B cell (primary cell): ENCODE measurements around the gene SEC24C. TPM values are rescaled to one million over a fixed set of nuclear protein-coding genes. Genes with fewer than 3 reads are reported as not detected.
"Not testable (repeated sequence)": the region's sequence is repeated elsewhere in the genome, so short reads cannot be mapped to it uniquely, and the experiment has no call there.

ENCODE experiments used
- ATAC-seq: fragments of 200-7000 bp; cut with Tn5 transposase; one replicate; pipeline ENCODE4 v1.10.0; 2021; ENCODE audit warnings: low read depth, mild to moderate bottlenecking, moderate number of reproducible peaks, moderate library complexity
- CTCF ChIA-PET: fragments of 350-600 bp; sonication (Branson Sonifier 250); formaldehyde crosslinking; loops from one replicate; lab custom pipeline; 2021; ENCODE audit warnings: antibody characterized with exemption, inconsistent platforms; lab: Charles Lee
- POLR2A ChIA-PET: fragments of 350-600 bp; sonication (Branson Sonifier 250); formaldehyde crosslinking; loops from one replicate; lab custom pipeline; 2021; ENCODE audit warnings: antibody characterized with exemption; lab: Charles Lee
- DNase-seq: peaks from one replicate; pipeline ENCODE4 v3.0.0; 2013
- H2AFZ ChIP-seq: 2 replicates; pipeline ENCODE4 v1.6.1; 2012; ENCODE audit warnings: mild to moderate bottlenecking, low read depth, low read length; ENCODE audit not compliant: insufficient read depth, poor library complexity, severe bottlenecking
- H3K27ac ChIP-seq, 2 donors: 1 replicate in 1 of 2; 2 replicates in 1 of 2; pipeline ENCODE4 v1.5.1; 2012 to 2013; ENCODE audit warnings: low read length in 2 of 2, mild to moderate bottlenecking in 2 of 2, moderate library complexity in 1 of 2
- H3K27me3 ChIP-seq, 4 experiments: fragments of 200-600 bp in 1 of 4; sonication (generic) in 1 of 4; replicated peaks in 1 of 4; 1 replicate in 2 of 4; 2 replicates in 2 of 4; pipeline versions ENCODE4 v1.6.1 to v1.7.0; 2013 to 2016; ENCODE audit warnings: low read length in 3 of 4, mild to moderate bottlenecking in 2 of 4, mixed read lengths in 1 of 4, moderate library complexity in 1 of 4; ENCODE audit not compliant: insufficient read depth in 4 of 4, control insufficient read depth in 3 of 4; ENCODE audit errors: control extremely low read depth in 1 of 4
- H3K36me3 ChIP-seq, 2 experiments: replicated peaks in 1 of 2; 1 replicate in 1 of 2; 2 replicates in 1 of 2; pipeline versions ENCODE4 v1.6.1 to v1.7.1; 2013; ENCODE audit warnings: low read length in 1 of 2; ENCODE audit not compliant: insufficient read depth in 2 of 2, control insufficient read depth in 1 of 2; ENCODE audit errors: control extremely low read depth in 1 of 2, extremely low read depth in 1 of 2
- H3K4me1 ChIP-seq, 2 donors: fragments of 200-600 bp in 1 of 2; sonication (generic) in 1 of 2; 1 replicate in 1 of 2; 2 replicates in 1 of 2; pipeline versions ENCODE4 v1.5.1 to v1.6.1; 2013 to 2017; ENCODE audit warnings: low read length in 2 of 2; ENCODE audit not compliant: control insufficient read depth in 2 of 2, insufficient read depth in 2 of 2
- H3K4me2 ChIP-seq: replicated peaks from 2 replicates; pipeline ENCODE3; 2012; ENCODE audit warnings: mild to moderate bottlenecking, low read depth, low read length; ENCODE audit not compliant: poor library complexity, severe bottlenecking
- H3K4me3 ChIP-seq, 5 experiments: fragments of 200-600 bp in 1 of 5; sonication (generic) in 1 of 5; 1 replicate in 3 of 5; 2 replicates in 2 of 5; pipeline versions ENCODE4 v1.5.1 to v1.7.0; 2011 to 2016; ENCODE audit warnings: low read length in 4 of 5, mild to moderate bottlenecking in 4 of 5, low read depth in 2 of 5, control low read depth in 1 of 5, moderate library complexity in 1 of 5; ENCODE audit not compliant: insufficient read depth in 1 of 5; ENCODE audit errors: control extremely low read depth in 1 of 5, extremely low read depth in 1 of 5
- H3K79me2 ChIP-seq: fragments of 200-600 bp; sonication (generic); one replicate; pipeline ENCODE4 v1.6.0; 2016; ENCODE audit warnings: low read length; ENCODE audit not compliant: control insufficient read depth, insufficient read depth
- H3K9ac ChIP-seq: fragments of 200-600 bp; sonication (generic); 2 replicates; pipeline ENCODE4 v1.6.1; 2017; ENCODE audit warnings: mild to moderate bottlenecking, low read length, moderate library complexity
- H3K9me3 ChIP-seq, 3 donors: one replicate each; pipeline versions ENCODE4 v1.6.1 to v1.7.1; 2013; ENCODE audit warnings: low read length in 2 of 3; ENCODE audit not compliant: control insufficient read depth in 2 of 3, insufficient read depth in 1 of 3; ENCODE audit errors: control extremely low read depth in 1 of 3
- H4K20me1 ChIP-seq: 2 replicates; pipeline ENCODE4 v1.6.0; 2012; ENCODE audit warnings: mild to moderate bottlenecking, low read length; ENCODE audit not compliant: insufficient read depth, control insufficient read depth, poor library complexity, severe bottlenecking
- H3K27ac Mint-ChIP-seq: one replicate; pipeline ENCODE4 v1.8.0; 2021; ENCODE audit warnings: mixed read lengths
- H3K27me3 Mint-ChIP-seq: one replicate; pipeline ENCODE4 v1.8.0; 2021; ENCODE audit warnings: mixed read lengths
- H3K4me1 Mint-ChIP-seq: one replicate; pipeline ENCODE4 v1.8.0; 2021; ENCODE audit warnings: mixed read lengths
- H3K4me3 Mint-ChIP-seq: one replicate; pipeline ENCODE4 v1.8.0; 2021; ENCODE audit warnings: mixed read lengths
- H3K9me3 Mint-ChIP-seq: one replicate; pipeline ENCODE4 v1.8.0; 2022; ENCODE audit warnings: mixed read lengths; ENCODE audit not compliant: insufficient read depth
- EZH2 ChIP-seq: IDR thresholded peaks from 2 replicates; pipeline ENCODE4 v1.6.1; 2012; ENCODE audit warnings: borderline replicate concordance, low read depth, mild to moderate bottlenecking, moderate library complexity, low read length; ENCODE audit not compliant: insufficient read depth, poor library complexity, severe bottlenecking
- WGBS: methylation state at CpG from one replicate; pipeline ENCODE4 v1.1.5; 2013; ENCODE audit warnings: missing lambda C conversion rate; ENCODE audit not compliant: insufficient coverage; 5-methylcytosine and 5-hydroxymethylcytosine counted together
- intact Hi-C: fragments of 100-400 bp; cut with micrococcal nuclease; formaldehyde crosslinking; loops from one replicate; pipeline ENCODE4 v1.10.0; 2022
- polyA plus RNA-seq: library from polyadenylated mRNA; depleted of rRNA; stranded (reverse); fragments of >200 nt; gene quantifications from 2 replicates; pipeline ENCODE4 v1.2.3, GENCODE V29; 2012
- total RNA-seq, 2 donors: library from RNA; stranded (reverse); fragments of 120-200 nt in 1 of 2; gene quantifications; 1 replicate in 1 of 2; 2 replicates in 1 of 2; pipeline versions ENCODE4 v1.2.3 to v1.2.4, GENCODE V29; 2013 to 2022
- TF ChIP-seq, protein P1 (sequence below): fragments of 200-600 bp; IDR thresholded peaks from one replicate; pipeline ENCODE4 v1.8.0; 2022; ENCODE audit warnings: antibody characterized with exemption, mild to moderate bottlenecking

Gene SEC24C
- total and polyA plus RNA-seq, 2 donors (not counting 1 experiment from before 2014, with no cell fraction given): 60.2 to 78.7 TPM

DNA sequence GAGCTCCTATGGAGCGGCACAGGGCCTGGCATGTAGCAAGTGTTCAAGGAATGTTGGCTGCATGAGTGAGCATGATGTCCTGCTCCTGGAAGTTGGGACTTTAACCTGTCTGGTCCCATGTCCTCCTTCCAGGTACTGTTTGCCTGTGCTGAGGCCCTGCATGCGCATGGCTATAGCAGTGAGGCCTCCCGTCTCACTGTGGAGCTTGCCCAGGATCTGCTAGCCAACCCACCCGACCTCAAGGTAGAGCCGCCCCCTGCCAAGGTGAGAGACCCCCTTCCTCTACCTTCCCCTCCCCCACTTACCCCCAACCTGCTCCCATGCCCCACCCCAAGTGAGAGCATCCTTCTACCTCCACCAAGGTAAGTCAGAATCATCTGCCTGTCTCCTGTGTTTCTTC lies 49.3 kb downstream of the SEC24C start:
- 95% methylated on average over 4 of the region's 5 CpGs for WGBS
- Histone ChIP-seq H3K4me2 (no peak overlapping the region), H3K79me2 (peaks cover 45% of the 10 kb centered on the region), H3K27me3 (no peaks in the 10 kb centered on the region), H3K4me1 (no peaks in the 10 kb centered on the region), H3K27ac (no peak overlapping the region), H3K9ac (no peak overlapping the region), H3K4me3 (no peak overlapping the region), H3K9me3 (no peaks in the 10 kb centered on the region), H3K36me3 (peaks cover 2 to 80% of the 10 kb centered on the region in 2 experiments), H4K20me1 (peaks cover 11% of the 10 kb centered on the region), H2AFZ (no peak overlapping the region)
- ChIA-PET POLR2A (interaction anchor here (0.6 kb wide), 1 partner anchor 11 kb away, joined by 3 read pairs; no protein-coding TSS in a partner anchor), CTCF (no interaction called here)
- DNase-seq (no peak), ATAC-seq (no peak)
- no peaks in the 10 kb centered on the region for H3K4me1 Mint-ChIP-seq
- no peak overlapping the region for H3K27ac Mint-ChIP-seq
- no peaks in the 10 kb centered on the region for H3K27me3 Mint-ChIP-seq
- intact Hi-C loops: no loop called here
- no peak overlapping the region for H3K4me3 Mint-ChIP-seq
- no peaks in the 10 kb centered on the region for H3K9me3 Mint-ChIP-seq
- TF ChIP-seq, protein P1, sequence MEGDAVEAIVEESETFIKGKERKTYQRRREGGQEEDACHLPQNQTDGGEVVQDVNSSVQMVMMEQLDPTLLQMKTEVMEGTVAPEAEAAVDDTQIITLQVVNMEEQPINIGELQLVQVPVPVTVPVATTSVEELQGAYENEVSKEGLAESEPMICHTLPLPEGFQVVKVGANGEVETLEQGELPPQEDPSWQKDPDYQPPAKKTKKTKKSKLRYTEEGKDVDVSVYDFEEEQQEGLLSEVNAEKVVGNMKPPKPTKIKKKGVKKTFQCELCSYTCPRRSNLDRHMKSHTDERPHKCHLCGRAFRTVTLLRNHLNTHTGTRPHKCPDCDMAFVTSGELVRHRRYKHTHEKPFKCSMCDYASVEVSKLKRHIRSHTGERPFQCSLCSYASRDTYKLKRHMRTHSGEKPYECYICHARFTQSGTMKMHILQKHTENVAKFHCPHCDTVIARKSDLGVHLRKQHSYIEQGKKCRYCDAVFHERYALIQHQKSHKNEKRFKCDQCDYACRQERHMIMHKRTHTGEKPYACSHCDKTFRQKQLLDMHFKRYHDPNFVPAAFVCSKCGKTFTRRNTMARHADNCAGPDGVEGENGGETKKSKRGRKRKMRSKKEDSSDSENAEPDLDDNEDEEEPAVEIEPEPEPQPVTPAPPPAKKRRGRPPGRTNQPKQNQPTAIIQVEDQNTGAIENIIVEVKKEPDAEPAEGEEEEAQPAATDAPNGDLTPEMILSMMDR: no peak
- no peak for TF ChIP-seq EZH2

DNA sequence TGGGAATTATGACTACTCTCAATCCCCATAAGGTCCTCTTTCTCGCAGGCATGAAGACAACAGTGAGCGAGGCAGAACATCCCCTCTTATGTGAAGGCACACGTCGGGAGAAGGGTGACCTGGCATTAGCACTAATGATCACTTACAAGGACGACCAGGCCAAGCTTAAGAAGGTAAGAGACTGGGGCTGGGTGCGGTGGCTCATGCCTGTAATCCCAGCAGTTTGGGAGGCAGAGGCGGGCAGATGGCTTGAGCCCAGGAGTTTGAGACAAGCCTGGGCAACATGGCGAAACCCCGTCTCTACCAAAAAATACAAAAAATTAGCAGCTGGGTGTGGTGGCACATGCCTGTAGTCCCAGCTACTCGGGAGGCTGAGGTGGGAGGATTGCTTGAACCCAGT lies 51.3 kb downstream of the SEC24C start:
- H3K9me3 ChIP-seq, H3K4me3 Mint-ChIP-seq, ATAC-seq, H3K4me1 ChIP-seq, intact Hi-C loops, H4K20me1 ChIP-seq, DNase-seq, H3K27ac ChIP-seq, POLR2A ChIA-PET, H3K9ac ChIP-seq, H3K4me2 ChIP-seq, H3K27ac Mint-ChIP-seq, H3K27me3 Mint-ChIP-seq, H3K27me3 ChIP-seq, H3K9me3 Mint-ChIP-seq, H3K4me3 ChIP-seq, H3K4me1 Mint-ChIP-seq, H2AFZ ChIP-seq: not testable (repeated sequence)
- H3K36me3 ChIP-seq: peaks cover 0 to 68% of the 10 kb centered on the region in 2 experiments
- CTCF ChIA-PET: interaction anchor here (0.8 kb wide), 1 partner anchor 34 kb away, joined by 3 read pairs; no protein-coding TSS in a partner anchor
- 100% methylated on average over 5 of the region's 10 CpGs for WGBS
- peaks cover 24% of the 10 kb centered on the region for H3K79me2 ChIP-seq

DNA sequence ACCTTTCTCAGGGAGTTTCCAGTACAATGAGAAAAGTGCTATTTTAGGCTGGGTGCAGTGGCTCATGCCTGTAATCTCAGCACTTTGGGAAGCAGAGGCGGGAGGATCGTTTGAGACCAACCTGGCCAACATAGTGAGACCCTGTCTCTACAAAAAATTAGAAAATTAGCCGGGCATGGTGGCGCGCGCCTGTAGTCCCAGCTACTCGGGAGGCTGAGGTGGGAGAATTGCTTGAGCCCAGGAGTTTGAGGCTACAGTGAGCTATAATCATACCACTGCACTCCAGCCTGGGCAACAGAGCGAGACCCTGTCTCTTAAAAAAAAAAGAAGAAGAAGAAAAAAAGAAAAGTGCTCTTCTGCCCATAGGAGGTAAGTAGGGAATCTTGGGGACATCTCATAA lies 51.9 kb downstream of the SEC24C start:
- H3K27me3 Mint-ChIP-seq, H3K4me2 ChIP-seq, H3K9ac ChIP-seq, H4K20me1 ChIP-seq, H3K9me3 ChIP-seq, POLR2A ChIA-PET, H3K27me3 ChIP-seq, ATAC-seq, H2AFZ ChIP-seq, H3K4me1 Mint-ChIP-seq, intact Hi-C loops, H3K4me3 ChIP-seq, CTCF ChIA-PET, H3K9me3 Mint-ChIP-seq, H3K27ac ChIP-seq, H3K27ac Mint-ChIP-seq, DNase-seq, H3K4me3 Mint-ChIP-seq, H3K4me1 ChIP-seq: not testable (repeated sequence)
- H3K36me3 ChIP-seq: peaks cover 0 to 66% of the 10 kb centered on the region in 2 experiments
- WGBS: no CpG with 5 or more reads among the region's 8 CpGs
- H3K79me2 ChIP-seq: peaks cover 19% of the 10 kb centered on the region
